ENCODE data around the gene CCSER2.

- TF ChIP-seq POLR2AphosphoS5 (IDR thresholded peaks at IDR 0.05; ENCODE audit: borderline replicate concordance, low read depth, low read length) (no peak), EZH2 (IDR thresholded peaks at IDR 0.05) (no peak), FOXP2 (optimal IDR thresholded peaks at IDR 0.05; ENCODE audit: control extremely low read depth, extremely low read length, insufficient read depth) (no peak)
These were observed 62.9 kb downstream of the CCSER2 start for GRCh38 chr10:84391326-84391725.

All from SK-N-MC (cell line).